Mucosa of descending colon (tissue), 3 donors: ENCODE data around the gene FNDC10. TPM values are rescaled to one million over a fixed set of nuclear protein-coding genes. Genes with fewer than 3 reads are reported as not detected.

Source experiments
- ATAC-seq: fragments of 200-7000 bp; cut with Tn5 transposase; one replicate; pipeline ENCODE4 v1.9.1; 2020; ENCODE audit warnings: mild to moderate bottlenecking, moderate library complexity
- DNase-seq, 3 donors: peaks; one replicate each; pipeline ENCODE4 v3.0.0-alpha.2; 2020
- H3K36me3 ChIP-seq: fragments of 200-600 bp; one replicate; pipeline ENCODE4 v1.8.0; 2021; ENCODE audit warnings: low read depth, mild to moderate bottlenecking
- H3K4me1 ChIP-seq: fragments of 200-600 bp; one replicate; pipeline ENCODE4 v1.8.0; 2021; ENCODE audit warnings: low read depth, mild to moderate bottlenecking
- H3K4me3 ChIP-seq: fragments of 200-600 bp; one replicate; pipeline ENCODE4 v1.8.0; 2021; ENCODE audit warnings: mild to moderate bottlenecking
- H3K9me3 ChIP-seq: fragments of 200-600 bp; one replicate; pipeline ENCODE4 v1.8.0; 2021; ENCODE audit warnings: mild to moderate bottlenecking
- CTCF ChIP-seq: fragments of 200-600 bp; IDR thresholded peaks from one replicate; pipeline ENCODE4 v1.8.0; 2022; ENCODE audit warnings: antibody characterized with exemption, mild to moderate bottlenecking
- intact Hi-C, 2 donors: fragments of 100-400 bp; cut with DNase I in 1 of 2; cut with micrococcal nuclease in 1 of 2; formaldehyde crosslinking; loops; one replicate each; pipeline versions ENCODE4 v1.11.0 to v1.11.1; 2022; cut with DNase I, micrococcal nuclease
- total RNA-seq, 3 donors: library from RNA; stranded (reverse); fragmentation: NEBNext Ultra II Directional in 2 of 3; extraction: Animal tissue kit (Norgen Biotek cat#: 25700) in 2 of 3; gene quantifications; one replicate each; pipeline versions ENCODE4 v1.2.1 to v1.2.4, GENCODE V29; 2021 to 2023
- donor health status: DM: no; HTN: no; CAD: no; lungs with moderate emphysema.
- donor health status: DM: no; HTN: no; CAD: no.
- donor health status: DM: no; HTN: yes; CAD: no.

Gene FNDC10
- total RNA-seq, 3 donors from 2014 or later = 1.2 to 3.2 (median 3.1) TPM

GRCh38 chr1:1603671-1604373 is 3.9 kb upstream of the FNDC10 start:
- DNase-seq (no peak), ATAC-seq (no peak)
- Histone ChIP-seq H3K9me3 (no peaks in the 10 kb centered on the region), H3K4me1 (peaks cover 12% of the 10 kb centered on the region), H3K36me3 (no peaks in the 10 kb centered on the region), H3K4me3 (no peak overlapping the region)
- intact Hi-C loops = no loop called here
- no peak for TF ChIP-seq CTCF

DNA sequence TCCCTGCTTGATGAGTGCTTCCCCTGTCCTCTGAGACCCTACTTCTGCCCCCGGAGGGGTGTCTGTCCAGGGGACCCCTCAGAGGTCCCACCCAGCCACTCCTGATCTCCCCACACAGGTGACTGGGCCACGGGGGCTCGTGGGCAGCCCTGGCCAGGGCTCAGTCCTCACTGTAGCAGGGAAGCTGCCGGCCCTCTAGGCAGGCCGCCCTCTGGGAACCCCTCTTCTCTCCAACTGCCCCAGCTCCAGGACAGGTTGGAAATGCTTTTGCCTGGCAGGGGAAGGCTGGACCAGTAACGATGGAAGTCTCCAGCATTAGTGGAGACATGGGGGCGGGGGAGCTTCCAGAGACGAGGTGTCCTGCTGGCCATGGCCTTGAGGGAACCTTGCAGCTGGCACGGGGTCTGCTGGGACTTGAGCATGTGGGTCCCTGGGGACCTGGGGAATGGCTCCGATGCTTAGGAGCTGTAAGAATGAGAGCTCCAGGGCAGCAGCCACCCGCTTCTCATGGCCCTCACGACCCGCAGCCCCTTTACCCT is 3.1 kb upstream of the FNDC10 start:
- intact Hi-C loops = no loop called here
- no peak for ATAC-seq

GRCh38 chr1:1602304-1602967 is 2.5 kb upstream of the FNDC10 start:
- DNase-seq = no peak
- no peaks in the 10 kb centered on the region for H3K9me3 ChIP-seq
- no peak for ATAC-seq
- H3K4me3 ChIP-seq = no peak overlapping the region
- TF ChIP-seq CTCF = no peak
- no peaks in the 10 kb centered on the region for H3K36me3 ChIP-seq
- intact Hi-C loops = no loop called here
- H3K4me1 ChIP-seq = peaks cover 12% of the 10 kb centered on the region

More for the DNA sequence above, 3.1 kb upstream of the FNDC10 start:
- Histone ChIP-seq H3K4me3 (no peak overlapping the region), H3K36me3 (no peaks in the 10 kb centered on the region), H3K9me3 (no peaks in the 10 kb centered on the region), H3K4me1 (peaks cover 12% of the 10 kb centered on the region)
- no peak for TF ChIP-seq CTCF
- no peak for DNase-seq

DNA sequence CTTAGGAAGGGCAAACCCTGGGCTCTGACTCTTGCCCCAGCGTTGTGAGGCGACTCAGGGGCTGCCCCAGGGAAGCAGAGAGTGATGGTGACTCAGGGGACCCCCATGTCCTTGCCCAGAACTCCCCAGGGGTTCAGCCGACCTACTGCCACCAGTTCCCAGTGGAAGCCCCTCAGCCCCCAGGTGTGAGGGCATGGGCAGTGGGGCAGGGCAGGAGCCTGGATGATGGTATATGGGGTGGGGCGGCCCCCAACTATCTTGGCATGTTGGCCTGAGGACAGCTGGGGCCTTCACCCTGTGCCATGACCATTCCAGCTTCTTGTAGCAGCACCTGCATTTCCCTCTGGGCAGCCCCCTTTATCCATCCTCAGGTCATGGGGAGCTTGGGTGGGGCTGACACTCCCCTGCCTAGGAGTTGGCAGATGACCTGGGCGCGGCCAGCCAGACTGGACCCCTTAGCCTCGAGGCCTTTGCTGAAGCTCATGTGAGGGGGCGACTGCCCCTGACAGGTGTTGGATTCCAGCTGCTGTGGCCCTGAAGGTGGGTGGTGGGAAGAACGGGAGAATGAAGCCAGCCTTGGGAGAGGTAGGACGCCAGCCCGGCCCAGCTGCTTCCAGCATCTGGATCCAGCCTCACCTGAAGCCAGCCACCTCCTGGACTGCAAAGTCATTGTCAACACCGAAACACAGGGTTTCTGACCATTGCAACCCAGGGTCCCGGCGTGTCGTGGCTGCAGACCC is 1.8 kb upstream of the FNDC10 start:
- peak in 1 of 3 donors; percentile 45 for DNase-seq
- intact Hi-C loops = no loop called here
- Histone ChIP-seq H3K9me3 (no peaks in the 10 kb centered on the region), H3K36me3 (no peaks in the 10 kb centered on the region), H3K4me3 (no peak overlapping the region), H3K4me1 (peaks cover 12% of the 10 kb centered on the region)
- no peak for ATAC-seq
- no peak for TF ChIP-seq CTCF

DNA sequence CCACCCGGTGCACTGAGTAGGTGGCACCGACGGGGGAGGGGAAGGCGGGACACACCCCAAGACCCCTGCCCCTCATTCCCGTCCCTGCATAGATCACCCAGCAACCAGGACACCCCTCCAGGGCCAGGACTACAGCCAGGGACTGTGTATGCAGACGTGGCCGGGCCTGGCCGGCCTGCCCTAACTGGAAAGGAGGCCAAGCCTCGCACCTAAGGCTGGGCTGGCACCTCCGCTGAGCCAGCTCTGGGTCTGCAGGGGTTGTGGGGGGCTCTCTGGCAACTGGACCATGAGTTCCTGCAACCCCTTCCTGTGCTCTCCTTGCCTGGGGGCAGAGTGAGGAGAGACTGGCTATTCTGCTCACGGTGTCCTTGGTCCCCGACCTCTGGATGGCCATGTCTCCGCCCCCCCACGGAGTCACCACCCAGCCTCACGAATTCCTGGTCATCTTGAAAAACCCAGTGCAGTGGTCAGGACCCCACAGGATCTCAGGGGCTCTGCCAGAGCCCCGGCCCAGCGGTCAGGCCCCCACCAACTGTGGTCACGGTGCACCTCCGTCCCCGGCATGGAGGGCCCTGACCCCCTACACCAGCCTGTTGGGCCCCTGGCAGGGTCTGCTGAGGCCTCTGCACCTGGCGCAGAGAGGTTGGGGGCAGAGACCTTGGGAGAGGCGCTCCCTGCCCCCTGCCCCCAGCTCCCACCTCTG is 1.1 kb upstream of the FNDC10 start:
- ATAC-seq = no peak

More for the DNA sequence above, 1.1 kb upstream of the FNDC10 start:
- H3K4me3 ChIP-seq = no peak overlapping the region
- intact Hi-C loops = no loop called here
- peak in 1 of 3 donors; percentile 43 for DNase-seq
- no peaks in the 10 kb centered on the region for H3K9me3 ChIP-seq
- H3K4me1 ChIP-seq = peaks cover 12% of the 10 kb centered on the region
- H3K36me3 ChIP-seq = no peaks in the 10 kb centered on the region
- TF ChIP-seq CTCF = no peak
